A673 (cell line): ENCODE results near the gene LENEP. TPM values are rescaled to one million over a fixed set of nuclear protein-coding genes. Genes with fewer than 3 reads are reported as not detected.

Experiments
- BruUV-seq: library from RNA; stranded (reverse); fragments of 400-500 nt; replicated peaks from 2 replicates; lab custom pipeline; 2021; lab: Mats Ljungman, UMichigan
- CTCF ChIA-PET: fragments of 300-600 bp; sonication (Branson Sonifier 250); formaldehyde crosslinking; loops from one replicate; lab custom pipeline; 2022; ENCODE audit warnings: antibody characterized with exemption; lab: Charles Lee
- POLR2A ChIA-PET: fragments of 300-600 bp; sonication (Branson Sonifier 250); formaldehyde crosslinking; loops from one replicate; lab custom pipeline; 2022; ENCODE audit warnings: antibody characterized with exemption; ENCODE audit not compliant: low non-redundant PET; lab: Charles Lee
- DNase-seq: peaks from one replicate; pipeline ENCODE4 v3.0.0-alpha.2; 2015; ENCODE audit warnings: low spot score
- H3K27ac ChIP-seq: fragments of 200-600 bp; sonication (generic); 2 replicates; pipeline ENCODE4 v1.5.1; 2016; ENCODE audit warnings: mixed run types, low read depth, mild to moderate bottlenecking, mixed read lengths, antibody characterized with exemption, low read length; ENCODE audit not compliant: poor library complexity, severe bottlenecking
- H3K27me3 ChIP-seq: fragments of 200-600 bp; sonication (generic); replicated peaks from 2 replicates; pipeline ENCODE4 v1.6.1; 2017; ENCODE audit warnings: mixed run types, low read depth, mild to moderate bottlenecking, mixed read lengths, antibody characterized with exemption, low read length; ENCODE audit not compliant: insufficient read depth, poor library complexity
- H3K36me3 ChIP-seq: fragments of 200-600 bp; sonication (generic); 2 replicates; pipeline ENCODE4 v1.6.1; 2016; ENCODE audit warnings: mixed run types, mild to moderate bottlenecking, mixed read lengths, antibody characterized with exemption, low read length; ENCODE audit not compliant: insufficient read depth, poor library complexity, severe bottlenecking
- H3K4me1 ChIP-seq: fragments of 200-600 bp; sonication (generic); 2 replicates; pipeline ENCODE4 v1.6.1; 2017; ENCODE audit warnings: mixed run types, mild to moderate bottlenecking, mixed read lengths, antibody characterized with exemption, low read length; ENCODE audit not compliant: insufficient read depth, poor library complexity, severe bottlenecking
- H3K4me3 ChIP-seq: fragments of 200-600 bp; sonication (generic); 2 replicates; pipeline ENCODE4 v1.5.1; 2016; ENCODE audit warnings: low read depth, mixed run types, mild to moderate bottlenecking, mixed read lengths, low read length; ENCODE audit not compliant: poor library complexity, severe bottlenecking
- H3K9me3 ChIP-seq: fragments of 200-600 bp; sonication (generic); 2 replicates; pipeline ENCODE4 v1.6.1; 2016; ENCODE audit warnings: mixed run types, low read depth, mild to moderate bottlenecking, mixed read lengths, antibody characterized with exemption, low read length; ENCODE audit not compliant: poor library complexity, severe bottlenecking
- CTCF ChIP-seq: fragments of 300-800, 200-600 bp; sonication (generic); conservative IDR thresholded peaks from 2 replicates; pipeline ENCODE4 v1.5.1; 2017; ENCODE audit warnings: low read depth, mild to moderate bottlenecking, antibody characterized with exemption, low read length, moderate library complexity, mixed read lengths
- EZH2 ChIP-seq: fragments of 200-600 bp; sonication (generic); IDR thresholded peaks from 2 replicates; pipeline ENCODE4 v1.6.1; 2017; ENCODE audit warnings: borderline replicate concordance, low read depth, mild to moderate bottlenecking, mixed read lengths, antibody characterized with exemption, low read length; ENCODE audit not compliant: poor library complexity, severe bottlenecking
- intact Hi-C: fragments of 100-400 bp; cut with micrococcal nuclease; formaldehyde crosslinking; loops from one replicate; pipeline ENCODE4 v1.10.0; 2022; ENCODE audit not compliant: unreplicated experiment
- total RNA-seq: library from RNA; stranded (reverse); gene quantifications from 2 replicates; pipeline ENCODE4 v1.2.3, GENCODE V29; 2021

The LENEP gene
- total RNA-seq, 1 experiment from 2014 or later, result 1.4 TPM

- POLR2A ChIA-PET, result no interaction called here
- Histone ChIP-seq H3K27me3 (no peaks in the 10 kb centered on the region), H3K36me3 (no peaks in the 10 kb centered on the region), H3K9me3 (no peaks in the 10 kb centered on the region), H3K4me1 (no peaks in the 10 kb centered on the region), H3K27ac (no peak overlapping the region), H3K4me3 (no peak overlapping the region)
- TF ChIP-seq CTCF (no peak), EZH2 (no peak)
- intact Hi-C loops, result no loop called here
- CTCF ChIA-PET, result no interaction called here
- no peak for DNase-seq
- no TSS peak for BruUV-seq
These were observed 37.5 kb downstream of the LENEP start for GRCh38 chr1:155030899-155031298.

DNA sequence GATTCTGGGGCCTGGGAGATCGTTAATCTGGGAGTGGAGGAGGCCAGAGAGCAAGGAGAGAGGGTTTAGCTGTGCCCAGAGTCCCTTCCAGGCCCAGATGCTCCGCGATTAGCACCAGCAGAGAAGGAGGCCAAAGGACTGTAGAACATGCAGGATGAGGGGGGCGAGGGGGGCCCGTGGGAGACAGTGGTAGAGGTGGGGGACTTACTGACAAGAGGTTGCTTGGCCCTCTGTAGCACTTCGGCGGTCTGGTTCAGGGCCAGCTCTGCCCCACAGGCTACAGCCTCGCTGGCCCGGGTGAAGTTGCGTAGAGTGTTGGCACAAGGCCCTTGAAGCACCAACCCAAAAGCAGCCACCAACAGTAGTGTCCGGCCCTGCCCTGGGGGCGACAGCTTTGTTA, 39.5 kb downstream of the LENEP start:
- Histone ChIP-seq H3K36me3 (no peaks in the 10 kb centered on the region), H3K27me3 (no peaks in the 10 kb centered on the region), H3K27ac (no peak overlapping the region), H3K9me3 (no peaks in the 10 kb centered on the region), H3K4me3 (no peak overlapping the region), H3K4me1 (no peaks in the 10 kb centered on the region)
- ChIA-PET CTCF (no interaction called here), POLR2A (no interaction called here)
- BruUV-seq, result no TSS peak
- intact Hi-C loops, result no loop called here
- DNase-seq, result no peak
- no peak for TF ChIP-seq EZH2
- no peak for TF ChIP-seq CTCF

GRCh38 chr1:155033524-155033923, 40.1 kb downstream of the LENEP start, which contains the start of the genes DCST1 and DCST2:
DCST1 (plus strand) TSS chr1:155033824; CDS start chr1:155034037, 213 bp downstream.
DCST2 (minus strand) TSS chr1:155033781; CDS start chr1:155033701, 80 bp downstream.
- POLR2A ChIA-PET, result no interaction called here
- H3K9me3 ChIP-seq, result no peaks in the 10 kb centered on the region

More at GRCh38 chr1:155033524-155033923, 40.1 kb downstream of the LENEP start, which contains the start of the genes DCST1 and DCST2:
- BruUV-seq, result no TSS peak
- H3K4me3 ChIP-seq, result no peak within 1 kb of the TSS
- H3K27ac ChIP-seq, result no peak within 1 kb of the TSS
- TF ChIP-seq EZH2 (no peak), CTCF (no peak)
- no peaks in the 10 kb centered on the region for H3K36me3 ChIP-seq
- H3K4me1 ChIP-seq, result no peaks in the 10 kb centered on the region
- no peaks in the 10 kb centered on the region for H3K27me3 ChIP-seq
- DNase-seq, result no peak
- CTCF ChIA-PET, result no interaction called here
- intact Hi-C loops, result no loop called here
